Measurements from ENCODE around the gene LTB4R2.

DNA sequence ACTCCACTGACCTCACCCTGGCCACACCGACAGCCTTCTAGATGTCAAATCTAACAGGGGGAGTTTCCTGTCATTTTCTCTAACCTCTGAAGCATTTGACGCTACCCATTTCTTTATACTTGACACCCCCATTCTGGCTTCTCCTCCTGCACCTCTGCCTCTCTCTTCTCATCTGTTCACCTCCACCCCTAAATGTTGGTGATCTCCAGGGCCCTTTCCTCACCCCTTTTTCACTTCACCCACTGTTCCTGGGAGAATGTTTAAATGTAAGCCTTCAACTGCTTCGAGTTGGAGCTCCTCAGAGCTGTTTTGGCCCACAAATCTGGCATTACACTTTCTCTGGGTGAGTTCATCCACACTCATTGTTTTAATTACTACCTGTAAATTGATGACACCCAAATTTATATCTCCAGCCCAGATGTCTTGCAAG, 38.1 kb upstream of the LTB4R2 start:
- TF ChIP-seq, protein P1, sequence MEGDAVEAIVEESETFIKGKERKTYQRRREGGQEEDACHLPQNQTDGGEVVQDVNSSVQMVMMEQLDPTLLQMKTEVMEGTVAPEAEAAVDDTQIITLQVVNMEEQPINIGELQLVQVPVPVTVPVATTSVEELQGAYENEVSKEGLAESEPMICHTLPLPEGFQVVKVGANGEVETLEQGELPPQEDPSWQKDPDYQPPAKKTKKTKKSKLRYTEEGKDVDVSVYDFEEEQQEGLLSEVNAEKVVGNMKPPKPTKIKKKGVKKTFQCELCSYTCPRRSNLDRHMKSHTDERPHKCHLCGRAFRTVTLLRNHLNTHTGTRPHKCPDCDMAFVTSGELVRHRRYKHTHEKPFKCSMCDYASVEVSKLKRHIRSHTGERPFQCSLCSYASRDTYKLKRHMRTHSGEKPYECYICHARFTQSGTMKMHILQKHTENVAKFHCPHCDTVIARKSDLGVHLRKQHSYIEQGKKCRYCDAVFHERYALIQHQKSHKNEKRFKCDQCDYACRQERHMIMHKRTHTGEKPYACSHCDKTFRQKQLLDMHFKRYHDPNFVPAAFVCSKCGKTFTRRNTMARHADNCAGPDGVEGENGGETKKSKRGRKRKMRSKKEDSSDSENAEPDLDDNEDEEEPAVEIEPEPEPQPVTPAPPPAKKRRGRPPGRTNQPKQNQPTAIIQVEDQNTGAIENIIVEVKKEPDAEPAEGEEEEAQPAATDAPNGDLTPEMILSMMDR (IDR thresholded peaks at IDR 0.05) = no peak
- TF ChIP-seq POLR2AphosphoS5 (IDR thresholded peaks at IDR 0.05) (no peak), POLR2A (IDR thresholded peaks at IDR 0.05) (no peak)

Measured in suprapubic skin (tissue), 4 donors.